HepG2 (cell line): ENCODE results near the gene EXOC3. TPM values are rescaled to one million over a fixed set of nuclear protein-coding genes. Genes with fewer than 3 reads are reported as not detected.

ENCODE experiments used
- ARID2 ChIP-seq: sonication (generic); formaldehyde crosslinking; IDR thresholded peaks from 2 replicates; pipeline ENCODE4 v1.8.1; 2022; ENCODE audit warnings: mild to moderate bottlenecking, missing genetic modification reagents, borderline replicate concordance
- ARNTL ChIP-seq: sonication (generic); formaldehyde crosslinking; IDR thresholded peaks from 2 replicates; pipeline ENCODE4 v1.4.0; 2020; ENCODE audit warnings: mild to moderate bottlenecking, missing genetic modification reagents
- ATRX ChIP-seq: sonication (generic); formaldehyde crosslinking; IDR thresholded peaks from 2 replicates; pipeline ENCODE4 v1.4.0; 2020; ENCODE audit warnings: missing genetic modification reagents, borderline replicate concordance
- CSRNP2 ChIP-seq: sonication (generic); formaldehyde crosslinking; conservative IDR thresholded peaks from 2 replicates; pipeline ENCODE4 v1.8.0; 2022; ENCODE audit warnings: low read depth, missing genetic modification reagents
- ETV5 ChIP-seq: IDR thresholded peaks from 2 replicates; pipeline ENCODE4 v1.6.1; 2018; ENCODE audit warnings: missing biosample characterization, missing genetic modification reagents, inconsistent platforms, borderline replicate concordance
- HOXD1 ChIP-seq: sonication (generic); formaldehyde crosslinking; IDR thresholded peaks from 2 replicates; pipeline ENCODE4 v1.5.0; 2020; ENCODE audit warnings: missing genetic modification reagents
- IKZF5 ChIP-seq: IDR thresholded peaks from 2 replicates; pipeline ENCODE4 v1.6.1; 2018; ENCODE audit warnings: missing genetic modification reagents, mild to moderate bottlenecking, missing compliant biosample characterization
- KLF13 ChIP-seq: sonication (generic); formaldehyde crosslinking; IDR thresholded peaks from 2 replicates; pipeline ENCODE4 v1.4.0; 2020; ENCODE audit warnings: mild to moderate bottlenecking, missing genetic modification reagents
- MTA3 ChIP-seq: sonication (generic); formaldehyde crosslinking; IDR thresholded peaks from 2 replicates; pipeline ENCODE4 v1.4.0; 2020; ENCODE audit warnings: missing genetic modification reagents
- NCOA1 ChIP-seq: sonication (generic); formaldehyde crosslinking; IDR thresholded peaks from 2 replicates; pipeline ENCODE4 v1.9.0; 2021; ENCODE audit warnings: missing genetic modification reagents
- NFE2 ChIP-seq: sonication (generic); formaldehyde crosslinking; IDR thresholded peaks from 2 replicates; pipeline ENCODE4 v1.4.0; 2020; ENCODE audit warnings: missing genetic modification reagents
- NFIC ChIP-seq: IDR thresholded peaks from 2 replicates; pipeline ENCODE4 v1.6.1; 2012; ENCODE audit warnings: mild to moderate bottlenecking, low read length, inconsistent platforms
- RCOR2 ChIP-seq: IDR thresholded peaks from 2 replicates; pipeline ENCODE4 v1.6.1; 2016; ENCODE audit warnings: missing biosample characterization, missing genetic modification reagents
- SMARCC2 ChIP-seq: fragments of 450-650 bp; IDR thresholded peaks from 2 replicates; pipeline ENCODE4 v1.6.1; 2017; ENCODE audit warnings: antibody characterized with exemption, mild to moderate bottlenecking
- SP2 ChIP-seq: sonication (generic); formaldehyde crosslinking; IDR thresholded peaks from 2 replicates; pipeline ENCODE4 v1.5.1; 2020; ENCODE audit warnings: mild to moderate bottlenecking, missing genetic modification reagents
- STAT6 ChIP-seq: sonication (generic); formaldehyde crosslinking; IDR thresholded peaks from 2 replicates; pipeline ENCODE4 v1.4.0; 2020; ENCODE audit warnings: missing genetic modification reagents, mild to moderate bottlenecking, borderline replicate concordance
- THAP7 ChIP-seq: sonication (generic); formaldehyde crosslinking; IDR thresholded peaks from 2 replicates; pipeline ENCODE4 v1.8.1; 2023; ENCODE audit warnings: mild to moderate bottlenecking, missing genetic modification reagents
- ZBTB42 ChIP-seq: sonication (generic); formaldehyde crosslinking; IDR thresholded peaks from 2 replicates; pipeline ENCODE4 v1.5.0; 2020; ENCODE audit warnings: mild to moderate bottlenecking, missing genetic modification reagents
- ZKSCAN1 ChIP-seq: fragments of 150-350 bp; IDR thresholded peaks from 2 replicates; pipeline ENCODE4 v1.6.1; 2014; ENCODE audit warnings: low read length
- ZKSCAN5 ChIP-seq: sonication (generic); formaldehyde crosslinking; IDR thresholded peaks from 2 replicates; pipeline ENCODE4 v1.5.1; 2020; ENCODE audit warnings: mild to moderate bottlenecking, missing genetic modification reagents
- ZNF354B ChIP-seq: sonication (generic); formaldehyde crosslinking; IDR thresholded peaks from 2 replicates; pipeline ENCODE4 v1.8.0; 2022; ENCODE audit warnings: mild to moderate bottlenecking, missing genetic modification reagents
- ZNF562 ChIP-seq: sonication (generic); formaldehyde crosslinking; IDR thresholded peaks from 2 replicates; pipeline ENCODE4 v1.8.0; 2022; ENCODE audit warnings: missing genetic modification reagents, borderline replicate concordance
- ZSCAN29 ChIP-seq: sonication (generic); formaldehyde crosslinking; conservative IDR thresholded peaks from 2 replicates; pipeline ENCODE4 v1.4.0; 2020; ENCODE audit warnings: mild to moderate bottlenecking, missing genetic modification reagents
- ZSCAN31 ChIP-seq: sonication (generic); formaldehyde crosslinking; IDR thresholded peaks from 2 replicates; pipeline ENCODE4 v1.5.0; 2020; ENCODE audit warnings: low read depth, mild to moderate bottlenecking, missing genetic modification reagents
- polyA plus RNA-seq, 8 experiments: library from polyadenylated mRNA; depleted of rRNA in 3 of 8; stranded (reverse) in 7 of 8; unstranded in 1 of 8; fragments of >200 nt; fragmentation: Illumina TruSeq in 4 of 8; extraction: Trizol in 4 of 8; gene quantifications; 2 replicates each; pipeline versions ENCODE4 v1.2.1 to v1.2.3, GENCODE V29; 2011 to 2016; ENCODE audit warnings: low read depth in 4 of 8, missing spikeins in 1 of 8, mixed read lengths in 1 of 8; ENCODE audit not compliant: insufficient read depth in 1 of 8
- total RNA-seq, 5 experiments: library from RNA; depleted of rRNA; stranded (reverse); fragments of >200 nt; fragmentation: Illumina TruSeq; extraction: Trizol; gene quantifications; 2 replicates each; pipeline ENCODE4 v1.2.3, GENCODE V29; 2016; ENCODE audit warnings: low read depth in 1 of 5

Gene EXOC3
- total and polyA plus RNA-seq, 2 of the 13 experiments (the other 11 are each of a cell fraction or from before 2014, with no cell fraction given) = 9.2 to 20.5 TPM

GRCh38 chr5:472656-473550 is 29.9 kb downstream of the EXOC3 start (continued):
- TF ChIP-seq STAT6 (CRISPR knock-in tag) = no peak
- TF ChIP-seq ARNTL = no peak
- no peak for TF ChIP-seq HOXD1 (CRISPR knock-in tag)
- TF ChIP-seq ARID2 (CRISPR knock-in tag) = no peak
- no peak for TF ChIP-seq NFE2 (CRISPR knock-in tag)
- TF ChIP-seq ATRX (CRISPR knock-in tag) = no peak
- no peak for TF ChIP-seq ZSCAN29 (CRISPR knock-in tag)
- no peak for TF ChIP-seq SMARCC2
- TF ChIP-seq THAP7 = no peak; the same call in 1 of the 2 replicates
- TF ChIP-seq NFIC = no peak
- TF ChIP-seq KLF13 (CRISPR knock-in tag) = 0 out of 2 replicates have a peak, but pooled peaks have one; percentile 70
- peak; percentile 93 for TF ChIP-seq ZNF562
- no peak for TF ChIP-seq ZKSCAN5 (CRISPR knock-in tag)
- no peak for TF ChIP-seq RCOR2 (CRISPR knock-in tag)
- 0 out of 2 replicates have a peak, but pooled peaks have one; percentile 69 for TF ChIP-seq NCOA1
- no peak for TF ChIP-seq SP2 (CRISPR knock-in tag)
- TF ChIP-seq MTA3 (CRISPR knock-in tag) = no peak
- TF ChIP-seq IKZF5 (CRISPR knock-in tag) = no peak
- TF ChIP-seq ZKSCAN1 = no peak
- no peak for TF ChIP-seq ETV5 (CRISPR knock-in tag)
- no peak for TF ChIP-seq ZNF354B (CRISPR knock-in tag)
- TF ChIP-seq ZBTB42 (CRISPR knock-in tag) = peak; percentile 93; the same call in 1 of the 2 replicates
- TF ChIP-seq CSRNP2 (CRISPR knock-in tag) = peak; percentile 96
- peak; percentile 53; the same call in 1 of the 2 replicates for TF ChIP-seq ZSCAN31 (CRISPR knock-in tag)
